ENCODE measurements around the gene APEH.

- no peak for TF ChIP-seq ZNF404 (tag by site-specific recombination; IDR thresholded peaks at IDR 0.05)
- no peak for TF ChIP-seq CTCF (tag by site-specific recombination; IDR thresholded peaks at IDR 0.05)
- no peak for TF ChIP-seq ZNF416 (tag by site-specific recombination; IDR thresholded peaks at IDR 0.05)
- TF ChIP-seq ZNF280D (tag by site-specific recombination; IDR thresholded peaks at IDR 0.05), result no peak
- TF ChIP-seq ZNF366 (tag by site-specific recombination; conservative IDR thresholded peaks at IDR 0.05), result no peak
- TF ChIP-seq ZNF629 (tag by site-specific recombination; IDR thresholded peaks at IDR 0.05), result no peak
- no peak for TF ChIP-seq ZNF701 (tag by site-specific recombination; IDR thresholded peaks at IDR 0.05)
- TF ChIP-seq ZNF747 (tag by site-specific recombination; IDR thresholded peaks at IDR 0.05), result no peak
- no peak for TF ChIP-seq ZNF140 (tag by site-specific recombination; IDR thresholded peaks at IDR 0.05)
- no peak for TF ChIP-seq RBAK (tag by site-specific recombination; IDR thresholded peaks at IDR 0.05)
- TF ChIP-seq ZNF24 (tag by site-specific recombination; IDR thresholded peaks at IDR 0.05), result no peak
- TF ChIP-seq ATF2 (tag by site-specific recombination; IDR thresholded peaks at IDR 0.05; ENCODE audit: low read depth), result no peak
- no peak for TF ChIP-seq ZNF114 (tag by site-specific recombination; IDR thresholded peaks at IDR 0.05)
Measured at GRCh38 chr3:49701388-49702077, 27.4 kb downstream of the APEH start.
